Prostate gland (tissue), 2 donors: ENCODE data around the gene OSCAR.
A peak's percentile ranks its signal among the peaks of the same experiment; 100 is the strongest.

Source experiments
- CTCF ChIP-seq, 4 experiments: fragments of 200-600 bp in 2 of 4; fragments of 450-650 bp in 2 of 4; sonication (generic) in 2 of 4; IDR thresholded peaks; 1 replicate in 3 of 4; 2 replicates in 1 of 4; pipeline ENCODE4 v1.5.1; 2016 to 2019; ENCODE audit warnings: antibody characterized with exemption in 4 of 4, mild to moderate bottlenecking in 2 of 4, moderate library complexity in 2 of 4
- POLR2A ChIP-seq: fragments of 450-650 bp; IDR thresholded peaks from one replicate; pipeline ENCODE4 v1.6.1; 2016; ENCODE audit warnings: antibody characterized with exemption, mild to moderate bottlenecking
- POLR2AphosphoS5 ChIP-seq: sonication (generic); formaldehyde crosslinking; IDR thresholded peaks from one replicate; pipeline ENCODE4 v1.6.1; 2017; ENCODE audit warnings: antibody characterized with exemption

GRCh38 chr19:54137699-54138488 is 37.3 kb upstream of the OSCAR start, which contains the start of gene CNOT3:
- TF ChIP-seq POLR2A (peak; percentile 94), CTCF (IDR thresholded peaks at IDR 0.05) (no peak), POLR2AphosphoS5 (no peak)
